HG03354 (cell line): ENCODE measurements around the gene CNTN5.

ENCODE experiments used
- ATAC-seq: cut with Tn5 transposase; IDR thresholded peaks from one replicate; pipeline ENCODE4 v1.9.1; 2021; ENCODE audit warnings: mild to moderate bottlenecking; ENCODE audit not compliant: unreplicated experiment, poor library complexity, severe bottlenecking

CNTN5 gene

GRCh38 chr11:99968336-99968735 lies 947.6 kb downstream of the CNTN5 start:
- no peak for ATAC-seq

GRCh38 chr11:99973993-99974392 lies 953.2 kb downstream of the CNTN5 start:
- no peak for ATAC-seq

- ATAC-seq = no peak
These were observed 958.3 kb downstream of the CNTN5 start for GRCh38 chr11:99979042-99979441.

GRCh38 chr11:99987821-99988470 lies 967.2 kb downstream of the CNTN5 start:
- ATAC-seq = no peak

GRCh38 chr11:99988471-99988837 lies 967.7 kb downstream of the CNTN5 start:
- no peak for ATAC-seq

- no peak for ATAC-seq
These were observed 983.2 kb downstream of the CNTN5 start for GRCh38 chr11:100003985-100004384.

GRCh38 chr11:100004541-100004940 lies 983.8 kb downstream of the CNTN5 start:
- no peak for ATAC-seq

- ATAC-seq = no peak
These were observed 987.7 kb downstream of the CNTN5 start for GRCh38 chr11:100008417-100008816.

GRCh38 chr11:100009728-100010127 lies 989.0 kb downstream of the CNTN5 start:
- no peak for ATAC-seq

GRCh38 chr11:100010393-100010792 lies 989.6 kb downstream of the CNTN5 start:
- ATAC-seq = no peak

GRCh38 chr11:100011697-100012096 lies 990.9 kb downstream of the CNTN5 start:
- no peak for ATAC-seq

GRCh38 chr11:100013011-100013410 lies 992.3 kb downstream of the CNTN5 start:
- no peak for ATAC-seq

- ATAC-seq = no peak
These were observed 1011.2 kb downstream of the CNTN5 start for GRCh38 chr11:100031973-100032372.

GRCh38 chr11:100061006-100061405 lies 1040.3 kb downstream of the CNTN5 start:
- ATAC-seq = no peak

GRCh38 chr11:100066399-100066798 lies 1045.7 kb downstream of the CNTN5 start:
- no peak for ATAC-seq

GRCh38 chr11:100068116-100068515 lies 1047.4 kb downstream of the CNTN5 start:
- ATAC-seq = no peak

GRCh38 chr11:100072131-100072530 lies 1051.4 kb downstream of the CNTN5 start:
- no peak for ATAC-seq

GRCh38 chr11:100080381-100080780 lies 1059.6 kb downstream of the CNTN5 start:
- no peak for ATAC-seq

- no peak for ATAC-seq
These were observed 1060.1 kb downstream of the CNTN5 start for GRCh38 chr11:100080821-100081220.

- ATAC-seq = no peak
These were observed 1072.9 kb downstream of the CNTN5 start for GRCh38 chr11:100093698-100094097.

GRCh38 chr11:100094121-100094865 lies 1073.5 kb downstream of the CNTN5 start:
- no peak for ATAC-seq
